GM18511 (cell line): ENCODE results near the gene STRADA.

ENCODE experiments used
- ATAC-seq: cut with Tn5 transposase; IDR thresholded peaks from one replicate; pipeline ENCODE4 v1.9.1; 2021; ENCODE audit warnings: mild to moderate bottlenecking, moderate library complexity; ENCODE audit not compliant: unreplicated experiment

Gene STRADA

GRCh38 chr17:63701868-63702720 lies 39.5 kb downstream of the STRADA start:
- no peak for ATAC-seq

DNA sequence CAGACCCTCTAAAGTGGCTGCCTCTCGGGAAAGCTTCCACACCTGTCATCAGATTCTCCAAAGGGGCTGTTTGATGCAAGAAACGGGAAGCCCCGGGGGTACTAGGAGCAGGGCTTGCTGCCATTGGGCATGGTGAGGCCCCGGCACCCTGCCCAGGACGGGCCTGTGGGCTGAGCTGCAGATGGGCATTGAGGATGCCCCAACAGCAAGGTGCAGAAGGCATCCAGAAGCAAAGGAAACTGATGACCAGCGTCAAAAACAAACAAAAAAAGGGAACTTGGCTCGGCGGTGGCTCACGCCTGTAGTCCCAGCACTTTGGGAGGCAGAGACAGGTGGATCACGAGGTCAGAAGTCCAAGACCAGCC lies 40.2 kb downstream of the STRADA start:
- ATAC-seq: no peak

DNA sequence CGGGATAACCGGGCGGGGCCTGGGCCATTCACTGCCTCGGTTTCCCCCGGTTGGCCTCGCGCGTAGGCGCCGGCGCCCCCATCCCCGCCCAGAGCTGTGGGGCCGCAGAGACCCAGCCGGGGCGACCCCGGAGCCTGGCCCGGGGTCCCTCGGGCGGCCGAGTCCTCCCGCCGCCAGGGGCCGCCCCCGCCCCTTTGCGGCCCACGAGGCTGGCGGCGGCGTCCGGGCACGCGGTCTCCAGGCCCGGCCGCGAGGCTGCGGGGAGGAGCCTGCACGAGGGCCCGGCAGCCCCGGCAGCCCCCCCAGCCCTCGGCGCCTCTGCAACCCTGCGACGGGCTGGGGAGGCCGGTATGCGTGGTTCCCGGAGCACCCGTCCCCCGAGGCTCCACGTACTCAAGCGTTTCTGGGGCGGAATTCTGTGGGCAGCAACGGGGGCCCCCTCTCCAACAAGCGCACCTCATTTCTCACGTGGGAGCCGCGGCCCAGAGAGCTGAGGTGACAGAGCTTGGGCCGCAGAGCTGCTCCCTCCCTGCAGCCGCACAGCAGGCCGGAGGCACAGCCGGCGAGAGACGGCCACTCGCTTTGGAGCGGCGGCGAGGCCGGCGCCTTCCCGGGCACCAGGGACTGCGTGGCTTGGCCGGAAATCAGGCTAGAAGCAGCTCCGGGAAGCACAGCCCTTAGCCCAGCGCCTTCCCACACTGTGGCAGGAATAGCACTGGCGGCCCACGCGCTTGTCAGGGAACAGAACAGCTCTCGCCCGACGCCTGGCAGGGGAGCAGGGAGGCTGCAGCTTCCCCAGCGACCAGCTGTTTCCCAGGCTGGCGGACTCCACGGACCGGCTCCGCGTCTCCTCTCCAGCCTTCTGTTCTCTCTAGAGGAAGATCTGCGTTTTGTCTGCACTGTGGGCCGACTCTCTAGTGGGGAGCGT lies 40.8 kb downstream of the STRADA start:
- ATAC-seq: peak; percentile 17

- peak; percentile 24 for ATAC-seq
Measured at GRCh38 chr17:63699638-63700527, 41.7 kb downstream of the STRADA start, which contains the start of gene LIMD2. TSS of gene LIMD2 (minus strand) at chr17:63700125. CDS start at chr17:63699298, 827 bp downstream.

GRCh38 chr17:63698886-63699637 lies 42.5 kb downstream of the STRADA start:
- ATAC-seq: peak; percentile 29

- no peak for ATAC-seq
Measured at GRCh38 chr17:63698381-63698885, 43.2 kb downstream of the STRADA start.

DNA sequence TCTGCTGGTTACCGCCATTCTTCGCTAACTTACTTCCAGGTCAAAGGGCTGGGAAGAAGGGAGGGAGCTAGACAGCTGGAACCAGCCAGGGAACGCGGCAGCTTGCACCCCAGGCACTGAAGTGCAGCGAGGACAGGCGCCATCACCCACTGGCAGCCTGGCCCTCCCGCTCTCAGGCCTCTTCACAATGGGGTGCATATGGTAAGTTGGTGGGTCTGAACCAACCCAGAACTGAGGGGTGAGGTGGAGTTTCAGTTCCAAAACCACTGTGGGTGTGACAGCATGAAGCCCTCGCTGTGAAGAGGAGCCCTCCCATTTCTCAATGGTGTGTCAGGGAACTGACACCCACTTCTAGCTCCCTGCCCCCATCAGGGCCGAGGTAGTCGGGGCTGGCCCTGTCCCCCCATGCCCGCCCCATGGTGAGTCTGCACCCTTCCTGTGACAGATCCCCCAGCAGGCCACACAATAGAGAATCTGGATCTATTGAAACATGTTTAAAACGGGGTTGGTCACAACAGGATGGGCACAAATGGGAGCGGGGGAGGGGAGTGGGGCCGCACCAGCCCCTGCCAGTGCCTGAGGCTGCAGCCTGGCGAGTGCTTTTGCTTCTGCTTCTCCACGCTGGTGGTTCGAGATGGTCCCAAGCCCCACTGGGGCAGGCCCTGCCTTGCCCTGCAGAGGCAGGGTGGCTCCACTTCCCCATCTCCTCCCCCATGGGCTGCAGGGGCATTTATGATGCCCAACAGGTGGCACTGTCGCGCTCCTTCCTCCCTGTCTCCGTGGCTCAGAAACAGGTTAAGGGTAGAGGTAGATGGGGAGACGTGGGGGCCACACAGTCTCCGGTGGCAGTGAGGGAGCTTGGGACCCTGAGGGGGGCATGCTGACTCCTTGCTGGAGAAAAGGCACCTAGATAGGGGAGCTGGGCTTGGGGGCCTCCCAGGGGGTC lies 44.0 kb downstream of the STRADA start:
- ATAC-seq: peak; percentile 38

GRCh38 chr17:63696381-63696961 lies 45.1 kb downstream of the STRADA start:
- no peak for ATAC-seq

DNA sequence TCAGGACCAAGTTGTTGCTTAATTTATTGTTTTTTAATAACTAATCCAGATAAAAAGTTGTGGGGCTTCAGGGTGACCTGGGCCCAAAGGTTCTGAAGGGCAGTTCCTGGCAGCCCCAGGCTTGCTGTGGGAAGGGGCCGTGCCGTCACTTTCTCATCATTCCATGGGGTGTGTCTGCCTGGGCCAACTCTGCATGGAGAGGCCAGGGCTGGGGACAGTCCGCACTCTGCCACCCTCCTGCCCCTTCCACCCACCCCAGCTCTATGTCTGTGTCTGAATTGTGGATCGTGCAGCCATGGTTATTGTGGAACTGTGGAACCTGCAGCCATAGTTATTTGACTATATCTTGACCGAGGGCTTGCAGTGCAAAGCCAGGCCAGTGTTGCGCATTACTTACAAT lies 45.7 kb downstream of the STRADA start:
- no peak for ATAC-seq

GRCh38 chr17:63694950-63695773 lies 46.4 kb downstream of the STRADA start:
- no peak for ATAC-seq

GRCh38 chr17:63694229-63694949 lies 47.2 kb downstream of the STRADA start:
- ATAC-seq: no peak

- no peak for ATAC-seq
Measured at GRCh38 chr17:63693411-63694113, 48.0 kb downstream of the STRADA start.

DNA sequence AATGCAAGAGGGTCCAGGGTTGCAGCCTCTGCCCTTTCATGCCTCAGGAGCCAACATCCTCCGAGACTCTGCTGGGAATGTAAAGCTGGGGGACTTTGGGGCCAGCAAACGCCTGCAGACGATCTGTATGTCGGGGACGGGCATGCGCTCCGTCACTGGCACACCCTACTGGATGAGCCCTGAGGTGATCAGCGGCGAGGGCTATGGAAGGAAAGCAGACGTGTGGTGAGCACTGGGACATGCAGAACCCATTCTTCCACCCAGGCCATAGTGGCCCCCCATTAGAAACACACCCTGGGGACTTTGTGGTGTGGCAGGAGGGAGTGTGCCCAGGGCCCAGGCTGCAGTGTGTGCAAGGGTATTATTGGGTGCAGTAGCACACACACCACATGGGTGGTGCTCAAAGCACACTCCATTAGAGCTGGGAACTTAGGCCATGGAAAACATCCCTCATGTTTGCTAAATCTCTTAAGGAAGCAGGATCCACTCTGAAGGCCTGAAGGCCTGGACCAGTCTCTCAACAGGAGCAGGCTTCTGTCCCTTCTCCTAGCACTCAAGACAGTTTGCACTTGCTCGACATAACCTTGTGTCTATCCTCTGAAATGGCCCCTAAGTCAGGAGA lies 49.3 kb downstream of the STRADA start:
- no peak for ATAC-seq

DNA sequence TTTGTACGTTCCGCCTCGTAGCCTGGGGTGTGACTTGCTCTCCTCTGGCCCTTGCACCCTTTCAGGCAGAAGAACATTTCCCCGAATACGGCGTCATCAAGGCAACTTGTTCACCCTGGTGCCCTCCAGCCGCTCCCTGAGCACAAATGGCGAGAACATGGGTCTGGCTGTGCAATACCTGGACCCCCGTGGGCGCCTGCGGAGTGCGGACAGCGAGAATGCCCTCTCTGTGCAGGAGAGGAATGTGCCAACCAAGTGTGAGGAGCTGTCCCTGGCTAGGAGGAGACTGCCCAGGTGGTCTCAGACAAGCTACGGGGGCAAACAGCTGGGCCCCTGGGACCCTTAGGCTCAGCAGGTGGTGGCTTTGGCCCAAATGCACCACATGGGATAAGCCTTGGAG lies 52.1 kb downstream of the STRADA start:
- no peak for ATAC-seq

DNA sequence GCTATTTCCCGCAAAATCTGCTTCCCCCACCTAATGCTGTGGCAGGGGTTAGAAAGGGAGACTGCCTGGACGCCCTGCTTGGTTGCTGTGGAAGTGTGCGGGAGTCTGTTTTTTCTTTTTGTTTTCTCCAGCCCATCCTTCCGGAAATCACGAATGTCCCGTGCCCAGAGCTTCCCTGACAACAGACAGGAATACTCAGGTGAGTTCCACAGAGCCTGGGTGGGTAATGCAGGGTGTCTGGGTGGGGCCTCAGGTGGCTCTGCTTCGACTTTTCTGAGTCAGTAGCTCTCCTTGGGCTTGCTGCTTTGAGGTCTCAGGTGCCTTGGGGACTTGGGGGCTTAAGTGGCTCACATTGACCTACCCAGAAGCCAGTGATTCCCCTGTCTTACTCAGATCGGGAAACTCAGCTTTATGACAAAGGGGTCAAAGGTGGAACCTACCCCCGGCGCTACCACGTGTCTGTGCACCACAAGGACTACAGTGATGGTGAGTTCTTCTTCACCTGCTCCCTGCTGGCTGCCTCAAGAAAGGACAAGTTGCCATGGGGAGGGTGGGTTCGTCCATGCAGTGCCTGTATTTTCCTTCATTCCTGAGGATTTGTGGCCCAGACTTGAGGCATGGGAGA lies 53.1 kb downstream of the STRADA start:
- no peak for ATAC-seq
